GM19193 (cell line): ENCODE results near the gene BAK1.
A peak's percentile ranks its signal among the peaks of the same experiment; 100 is the strongest.

Experiments
- POLR2A ChIP-seq: IDR thresholded peaks from 4 replicates; pipeline ENCODE4 v1.6.1; 2011; ENCODE audit not compliant: insufficient read depth, insufficient read length; ENCODE audit errors: extremely low read depth

Gene BAK1

DNA sequence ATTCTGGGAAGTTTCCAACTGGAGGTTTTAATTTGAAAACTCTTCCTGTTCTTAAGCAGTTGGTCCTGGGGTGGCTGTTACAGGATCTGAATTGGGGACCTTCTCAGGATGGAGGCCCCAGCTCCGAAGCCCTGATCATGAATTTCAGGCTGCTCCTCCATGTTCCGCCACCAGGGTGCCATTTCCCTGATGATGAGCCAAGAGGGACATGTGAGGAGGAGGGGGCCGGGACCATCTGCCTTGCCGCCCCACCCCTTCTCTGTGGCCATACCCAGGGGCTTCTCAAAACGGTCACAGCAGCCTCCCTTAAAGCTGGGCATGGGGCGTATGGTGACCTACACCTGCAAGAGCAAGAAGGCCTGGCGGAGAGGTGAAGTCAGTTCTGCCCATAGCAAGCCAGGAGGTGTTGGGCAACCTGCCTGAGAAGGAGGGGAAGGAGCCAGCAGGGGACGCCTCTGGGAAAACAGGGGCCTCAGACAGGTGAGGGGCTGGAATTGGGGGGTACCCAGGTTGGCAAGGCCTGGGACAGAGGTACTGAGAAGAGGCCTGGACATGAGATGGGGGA is 3.6 kb upstream of the BAK1 start:
- no peak for TF ChIP-seq POLR2A

DNA sequence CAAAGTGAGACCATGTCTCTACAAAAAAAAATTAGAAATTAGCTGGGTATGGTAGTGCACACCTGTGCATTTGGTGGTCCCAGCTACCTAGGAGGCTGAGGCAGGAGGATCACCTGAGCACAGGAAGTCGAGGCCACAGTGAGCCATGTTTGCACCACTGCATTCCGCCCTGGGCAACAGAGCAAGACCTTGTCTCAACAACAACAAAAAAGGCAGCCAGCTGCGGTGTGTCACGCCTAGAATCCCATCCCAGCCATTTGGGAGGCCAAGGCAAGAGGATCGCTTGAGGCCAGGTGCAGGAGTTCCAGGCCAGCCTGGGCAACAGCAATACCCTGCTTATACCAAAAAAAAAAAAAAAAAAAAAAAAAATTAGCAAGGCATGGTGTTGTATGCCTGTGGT is 1.1 kb upstream of the BAK1 start:
- TF ChIP-seq POLR2A: no peak

DNA sequence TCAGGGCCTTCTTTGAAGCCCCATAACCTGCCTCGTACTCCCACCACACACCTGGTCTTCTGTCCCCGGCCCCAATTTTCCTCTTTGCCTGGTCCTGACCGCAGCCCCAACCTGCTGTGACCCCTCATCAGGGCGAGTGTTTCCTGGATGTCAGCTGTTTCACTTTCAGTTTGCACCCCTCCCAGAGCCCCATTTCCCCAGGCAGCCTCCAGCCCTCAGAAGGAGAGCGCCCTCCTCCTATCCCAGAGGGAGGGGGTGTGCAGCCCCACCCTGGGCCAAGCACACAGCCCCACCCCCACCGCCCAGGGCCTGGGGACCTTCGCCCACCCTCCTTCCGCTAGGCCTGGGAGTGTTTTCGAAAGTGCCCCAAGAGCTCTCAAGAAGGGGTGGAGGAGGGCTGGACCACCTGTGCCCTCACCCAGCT is 1.5 kb downstream of the BAK1 start:
- no peak for TF ChIP-seq POLR2A

DNA sequence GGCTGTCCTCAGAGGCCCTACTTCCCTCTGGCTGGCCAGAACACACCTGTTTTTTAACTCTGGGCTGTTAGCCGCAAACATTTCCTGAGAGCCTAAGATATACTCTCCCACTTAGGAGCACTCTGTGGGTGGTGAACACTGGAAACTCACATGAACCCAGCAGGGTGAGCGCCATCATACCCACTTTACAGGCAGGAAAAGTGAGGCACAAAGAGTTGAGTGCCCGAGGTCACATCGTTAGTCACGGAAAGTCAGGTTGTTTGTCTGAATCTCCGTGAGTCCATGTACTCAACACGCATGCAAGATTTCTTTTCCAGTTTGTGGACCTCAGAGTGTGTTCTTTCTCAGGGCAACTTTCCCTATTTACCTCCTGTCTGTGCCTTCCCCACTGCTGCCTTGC is 1.9 kb downstream of the BAK1 start:
- no peak for TF ChIP-seq POLR2A

DNA sequence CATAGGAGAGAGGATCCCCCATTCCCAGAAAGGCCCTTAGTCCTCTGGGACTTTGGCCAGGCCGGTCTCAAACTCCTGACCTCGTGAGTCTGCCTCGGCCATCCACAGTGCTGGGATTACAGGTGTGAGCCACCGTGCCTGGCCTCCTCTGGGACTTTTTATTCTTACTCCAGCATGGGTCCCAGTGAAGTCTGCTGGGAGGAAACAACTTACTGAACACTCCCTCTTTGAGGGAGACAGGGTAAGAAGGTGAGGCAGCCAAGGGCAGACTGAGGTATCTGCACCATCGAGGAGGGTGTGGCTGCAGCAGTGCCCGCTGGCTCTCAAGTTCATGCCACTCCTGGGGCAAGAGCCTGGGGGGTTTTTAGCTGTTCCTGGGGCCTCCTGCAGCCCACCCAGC is 2.4 kb downstream of the BAK1 start:
- no peak for TF ChIP-seq POLR2A

DNA sequence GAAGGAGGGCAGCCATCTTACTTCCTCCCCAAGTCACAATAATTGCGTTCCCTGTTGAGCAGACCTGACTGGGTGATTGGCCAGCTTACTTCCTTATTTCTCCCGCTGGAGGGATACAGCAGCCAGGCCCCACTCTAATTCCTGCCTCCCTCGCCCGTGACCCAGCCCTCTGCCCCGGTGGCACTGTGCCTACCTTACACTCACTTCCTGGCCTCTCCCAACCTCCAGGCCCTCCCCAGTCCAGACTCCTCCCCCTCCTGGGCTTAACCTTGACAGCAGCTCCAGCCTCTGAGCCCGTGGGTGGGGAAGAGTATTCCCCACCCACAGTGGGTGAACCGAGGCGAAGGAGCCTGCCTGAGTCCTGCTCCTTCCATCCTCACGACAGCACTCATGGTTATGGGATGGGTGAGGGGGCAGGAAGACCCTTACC is 3.0 kb downstream of the BAK1 start:
- TF ChIP-seq POLR2A: peak; percentile 22

DNA sequence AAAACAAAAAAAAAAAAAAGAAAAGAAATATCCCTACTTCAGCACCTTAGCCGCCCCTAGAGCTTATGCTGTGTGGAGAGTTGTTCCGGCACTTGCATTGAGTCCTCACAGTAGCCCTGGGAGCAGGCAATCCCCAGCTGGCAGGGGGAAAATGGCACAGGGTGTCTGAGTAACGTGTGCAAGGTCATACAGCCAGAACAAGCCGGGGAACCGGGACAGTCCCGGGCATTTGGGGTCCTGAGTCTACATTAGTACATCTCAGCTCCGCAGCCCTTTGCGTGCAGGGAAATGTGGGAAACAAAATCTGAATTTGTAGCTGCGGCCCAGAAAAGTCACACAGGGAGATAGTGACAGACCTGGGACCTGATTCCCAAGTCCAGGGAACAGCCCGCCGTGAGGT is 3.4 kb downstream of the BAK1 start:
- TF ChIP-seq POLR2A: no peak

DNA sequence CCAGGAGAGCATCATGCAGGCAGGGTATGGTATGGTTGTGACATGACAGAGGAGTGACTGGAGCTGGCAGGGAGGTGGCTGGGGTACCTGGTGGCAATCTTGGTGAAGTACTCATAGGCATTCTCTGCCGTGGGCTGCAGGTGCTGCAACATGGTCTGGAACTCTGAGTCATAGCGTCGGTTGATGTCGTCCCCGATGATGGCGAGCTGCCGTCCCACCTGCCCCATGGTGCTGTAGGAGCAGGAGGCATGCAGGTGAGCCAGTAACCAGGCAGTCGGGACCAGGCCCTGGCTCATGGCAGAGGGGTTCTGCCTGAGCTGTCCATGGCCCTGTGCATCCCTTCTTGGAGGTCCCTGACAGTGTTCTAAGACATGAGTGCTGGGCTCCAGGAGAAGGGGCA is 4.9 kb downstream of the BAK1 start:
- TF ChIP-seq POLR2A: no peak

DNA sequence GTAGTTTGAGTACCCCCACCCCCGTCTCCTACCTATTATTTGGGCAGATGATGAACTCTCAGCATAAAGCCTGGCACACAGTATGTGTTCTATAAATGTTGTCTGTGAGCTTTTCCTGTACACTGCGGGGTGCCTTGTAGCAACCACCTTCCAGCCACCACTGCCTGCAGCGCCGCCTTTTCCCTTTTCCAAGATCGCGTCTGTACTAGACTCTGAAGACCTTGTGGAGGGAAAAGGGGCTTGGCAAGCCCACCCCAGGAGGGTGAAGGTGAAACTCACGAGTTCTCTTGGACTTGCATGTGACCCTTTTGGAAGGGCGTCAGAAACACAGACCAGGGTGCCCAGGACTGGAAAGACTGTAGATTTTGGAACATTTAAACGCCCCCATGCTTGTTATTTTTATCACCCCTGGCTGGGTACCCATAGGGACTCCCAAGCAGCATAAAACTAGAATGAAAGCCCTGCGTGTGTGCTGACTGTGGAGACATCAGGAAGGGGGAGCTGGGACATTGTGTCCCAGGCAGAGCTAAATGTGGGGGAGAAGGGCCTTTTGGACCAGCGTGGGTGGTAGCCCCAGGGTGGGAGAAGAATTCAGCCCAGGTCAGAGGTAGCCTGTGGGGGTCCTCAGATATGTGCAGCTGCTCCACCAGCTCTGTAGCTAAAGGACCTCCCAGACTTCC is 8.3 kb downstream of the BAK1 start:
- no peak for TF ChIP-seq POLR2A

DNA sequence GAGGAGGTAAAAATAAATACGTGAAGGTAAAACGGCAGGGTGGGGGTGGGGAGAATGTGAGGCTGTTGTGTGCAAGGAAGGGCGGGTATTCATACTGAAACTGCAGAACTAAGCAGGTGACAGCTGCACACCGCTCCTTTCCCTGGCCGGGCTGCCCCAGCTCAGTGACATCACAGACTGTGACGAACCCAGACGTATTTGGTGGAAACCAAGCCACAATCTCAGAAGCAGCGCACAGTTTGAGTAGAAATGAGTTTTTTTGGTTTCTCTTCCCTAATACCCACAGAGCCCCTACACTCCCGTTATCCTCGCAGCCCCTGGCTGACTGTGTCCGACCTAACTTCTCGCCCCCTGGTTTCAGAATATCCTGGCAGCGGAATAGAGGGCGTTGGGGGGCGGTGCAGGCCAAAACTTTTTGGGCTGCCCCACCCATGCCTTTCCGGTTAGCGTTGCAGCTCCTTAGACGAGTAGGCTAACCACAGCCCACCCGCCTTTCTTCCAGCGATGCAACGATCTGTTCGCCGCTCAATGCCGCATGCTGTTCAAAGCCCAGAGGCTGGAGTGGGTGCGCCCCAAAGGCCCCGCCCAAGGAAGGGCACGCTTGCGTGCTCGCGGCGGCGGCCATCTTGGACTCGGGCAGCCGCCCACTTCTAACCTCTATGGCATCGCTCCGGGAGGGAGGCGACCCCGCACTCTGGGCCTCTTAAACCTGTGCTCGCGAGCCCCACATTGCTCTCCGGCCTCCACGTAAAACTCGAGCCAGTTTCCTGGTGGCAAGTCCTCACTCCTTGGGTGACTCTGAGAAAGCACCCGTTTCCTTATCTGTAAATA is 9.1 kb downstream of the BAK1 start:
- peak; percentile 82 for TF ChIP-seq POLR2A

DNA sequence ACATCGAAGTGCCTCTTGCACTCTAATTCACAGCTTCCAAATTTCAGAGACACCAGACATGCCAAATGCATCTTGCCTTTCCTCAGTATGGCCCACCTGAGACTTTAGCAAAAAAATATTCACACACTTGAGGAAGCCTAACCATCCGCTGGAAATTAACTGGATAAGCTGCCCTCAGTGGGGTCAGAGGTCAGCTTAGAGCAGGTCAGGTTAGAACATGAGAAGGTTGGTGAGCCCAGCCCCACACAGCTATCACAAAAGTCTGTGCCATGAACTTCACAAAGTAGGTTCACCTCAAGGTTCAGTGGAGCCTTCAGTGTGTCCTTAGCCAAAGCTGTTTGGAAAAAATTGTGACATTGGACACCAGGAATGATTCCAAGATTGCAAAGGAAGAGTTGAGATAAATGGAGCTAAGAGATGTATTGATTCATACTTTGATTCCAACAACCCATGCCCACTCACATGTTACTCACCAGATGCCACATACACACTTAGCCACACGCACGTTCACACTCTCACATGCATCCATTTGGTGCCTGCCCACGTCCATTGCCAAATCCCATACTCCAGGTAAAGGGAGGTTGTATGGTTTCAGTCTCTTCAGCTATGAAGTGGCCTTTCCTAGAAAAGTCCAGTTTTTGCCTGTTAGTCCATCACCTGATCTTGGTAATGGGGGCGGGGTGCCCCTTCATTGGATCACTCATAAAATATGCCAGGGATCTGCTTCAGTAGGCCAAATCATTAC is 11.1 kb downstream of the BAK1 start:
- TF ChIP-seq POLR2A: no peak

DNA sequence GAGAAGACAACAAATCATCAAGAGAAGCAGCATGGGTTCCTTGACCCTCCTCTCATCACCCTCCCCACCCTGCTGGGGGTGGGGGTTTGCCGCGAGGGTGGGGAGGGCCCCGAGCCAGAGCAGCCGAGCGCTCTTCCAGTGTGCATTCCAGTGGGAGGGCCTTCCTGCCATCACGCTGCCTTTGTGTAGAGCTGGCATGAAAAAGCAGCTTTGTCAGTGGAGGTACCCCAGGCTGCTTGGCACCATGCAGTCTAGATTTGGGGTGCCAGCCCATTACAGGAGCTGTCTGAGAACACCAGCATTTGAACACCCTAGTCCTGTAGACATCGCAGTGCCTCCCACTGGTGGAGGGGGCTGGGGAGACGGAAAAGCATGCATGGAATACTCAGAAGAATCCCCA is 12.2 kb downstream of the BAK1 start:
- no peak for TF ChIP-seq POLR2A

DNA sequence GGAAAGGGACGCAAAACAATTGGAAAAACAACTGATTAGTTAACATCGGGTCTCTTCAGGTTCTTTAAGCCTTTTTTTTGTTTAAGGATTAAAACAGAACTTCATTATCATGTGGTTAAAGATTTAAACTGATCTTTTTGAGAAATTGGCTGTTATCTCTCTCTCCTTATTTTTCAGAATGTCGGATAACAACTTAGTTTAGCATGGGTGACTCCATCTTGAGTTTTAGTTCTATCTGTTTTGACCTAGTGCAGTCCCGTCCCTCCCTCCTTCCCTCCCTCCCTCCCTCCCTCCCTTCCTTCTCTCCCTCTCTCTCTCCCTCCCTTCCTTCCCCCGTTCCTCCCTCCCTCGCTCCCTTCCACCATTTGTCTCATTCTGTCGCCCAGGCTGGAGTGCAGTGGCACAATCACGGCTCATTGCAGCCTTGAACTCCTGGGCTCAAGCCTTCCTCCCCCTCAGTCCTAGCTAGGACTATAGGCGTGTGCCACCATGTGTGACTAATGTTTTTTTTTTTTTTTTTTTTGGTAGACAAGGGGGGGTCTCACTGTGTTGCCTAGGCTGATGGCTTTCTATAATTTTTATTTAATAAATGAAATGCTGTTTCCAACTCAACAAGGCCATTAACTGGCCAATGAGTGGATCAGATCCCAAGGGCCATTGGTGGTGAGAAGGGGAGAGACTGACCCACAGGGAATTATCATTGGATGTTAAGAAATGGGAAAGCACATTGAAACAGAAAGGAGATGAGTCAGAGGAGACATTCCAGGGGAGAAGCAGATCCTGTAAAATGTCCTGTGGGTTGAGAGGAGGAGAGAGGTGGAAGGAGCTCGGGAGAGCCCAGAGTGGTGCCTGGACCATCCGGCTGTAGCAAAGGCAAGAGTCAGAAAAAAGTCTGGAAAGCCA is 13.6 kb downstream of the BAK1 start:
- no peak for TF ChIP-seq POLR2A

DNA sequence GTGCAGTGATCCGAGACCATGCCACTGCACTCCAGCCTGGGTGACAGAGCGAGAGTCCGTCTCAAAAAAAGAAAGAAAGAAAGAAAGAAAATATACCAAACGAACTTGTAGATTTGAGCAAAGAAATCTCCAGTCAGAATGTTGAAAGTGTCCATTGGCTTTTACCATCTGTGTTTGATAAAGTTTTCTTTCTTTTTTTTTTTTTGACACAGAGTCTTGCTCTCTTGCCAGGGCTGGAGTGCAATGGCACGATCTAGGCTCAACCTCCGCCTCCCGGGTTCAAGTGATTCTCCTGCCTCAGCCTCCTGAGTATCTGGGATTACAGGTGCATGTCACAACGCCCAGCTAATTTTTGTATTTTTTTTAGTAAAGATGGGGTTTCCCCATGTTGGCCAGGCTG is 21.3 kb downstream of the BAK1 start:
- TF ChIP-seq POLR2A: no peak
